Prostate gland (tissue), 2 donors: ENCODE data around the gene BET1. TPM values are rescaled to one million over a fixed set of nuclear protein-coding genes. Genes with fewer than 3 reads are reported as not detected.

Experiments used
- DNase-seq: peaks from one replicate; pipeline ENCODE4 v3.0.0-alpha.2; 2019; ENCODE audit warnings: low spot score
- H3K27ac ChIP-seq, 2 donors: fragments of 200-600 bp; sonication (generic); 2 replicates each; pipeline ENCODE4 v1.5.1; 2017 to 2019
- H3K27me3 ChIP-seq: fragments of 200-600 bp; sonication (generic); replicated peaks from 2 replicates; pipeline ENCODE4 v1.5.1; 2019; ENCODE audit not compliant: insufficient read depth
- H3K36me3 ChIP-seq, 2 donors: fragments of 200-600 bp; sonication (generic); 1 replicate in 1 of 2; 2 replicates in 1 of 2; pipeline versions ENCODE4 v1.5.1 to v1.8.1; 2017 to 2019
- H3K4me1 ChIP-seq: fragments of 200-600 bp; sonication (generic); replicated peaks from 2 replicates; pipeline ENCODE4 v1.5.1; 2019
- H3K4me3 ChIP-seq, 2 donors: fragments of 200-600 bp; sonication (generic); 2 replicates each; pipeline ENCODE4 v1.5.1; 2017 to 2019
- H3K9me3 ChIP-seq: fragments of 200-600 bp; sonication (generic); 2 replicates; pipeline ENCODE4 v1.5.1; 2017
- CTCF ChIP-seq, 4 experiments: fragments of 200-600 bp in 2 of 4; fragments of 450-650 bp in 2 of 4; sonication (generic) in 2 of 4; IDR thresholded peaks; 1 replicate in 3 of 4; 2 replicates in 1 of 4; pipeline ENCODE4 v1.5.1; 2016 to 2019; ENCODE audit warnings: antibody characterized with exemption in 4 of 4, mild to moderate bottlenecking in 2 of 4, moderate library complexity in 2 of 4
- POLR2A ChIP-seq: fragments of 450-650 bp; IDR thresholded peaks from one replicate; pipeline ENCODE4 v1.6.1; 2016; ENCODE audit warnings: antibody characterized with exemption, mild to moderate bottlenecking
- POLR2AphosphoS5 ChIP-seq: sonication (generic); formaldehyde crosslinking; IDR thresholded peaks from one replicate; pipeline ENCODE4 v1.6.1; 2017; ENCODE audit warnings: antibody characterized with exemption
- WGBS: methylation state at CpG from one replicate; pipeline ENCODE4 v1.1.5; 2018; 5-methylcytosine and 5-hydroxymethylcytosine counted together
- intact Hi-C: fragments of 100-400 bp; cut with DNase I; formaldehyde crosslinking; loops from one replicate; pipeline ENCODE4 v1.14.2; 2022
- total RNA-seq, 2 donors: library from RNA; depleted of rRNA; stranded (reverse); fragments of >200 nt; gene quantifications; one replicate each; pipeline ENCODE4 v1.1.0, GENCODE V29; 2016

BET1 gene
- total RNA-seq, 2 donors from 2014 or later = 18.0 to 25.1 TPM

GRCh38 chr7:93968911-93969620 is 35.1 kb downstream of the BET1 start:
- no peak for DNase-seq
- no peaks in the 10 kb centered on the region for H3K4me1 ChIP-seq
- no peak overlapping the region for H3K27ac ChIP-seq
- no peak for TF ChIP-seq CTCF (IDR thresholded peaks at IDR 0.05)
- no peak for TF ChIP-seq POLR2AphosphoS5
- no peak overlapping the region for H3K4me3 ChIP-seq
- no peaks in the 10 kb centered on the region for H3K9me3 ChIP-seq
- WGBS = 70% methylated on average over 2 of the region's 2 CpGs
- no peaks in the 10 kb centered on the region for H3K36me3 ChIP-seq
- intact Hi-C loops = no loop called here
- no peaks in the 10 kb centered on the region for H3K27me3 ChIP-seq

DNA sequence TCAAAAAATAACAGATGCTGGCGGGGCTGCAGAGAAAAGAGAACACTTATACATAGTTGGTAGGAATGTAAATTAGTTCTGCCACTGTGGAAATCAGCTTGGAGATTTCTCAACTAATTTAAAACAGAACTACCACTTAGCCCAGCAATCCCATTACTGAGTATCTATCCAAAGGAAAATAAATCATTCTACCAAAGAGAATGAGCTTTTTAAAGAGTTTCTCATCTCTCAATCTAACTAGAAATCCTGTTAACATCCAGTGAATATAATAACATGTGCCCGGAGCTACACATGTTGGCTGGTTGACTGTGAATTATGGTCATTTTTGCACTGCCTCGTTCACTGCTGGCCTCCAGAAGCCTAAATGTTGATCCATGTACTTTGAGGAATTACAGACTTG is 39.3 kb downstream of the BET1 start:
- WGBS = 68% methylated on average over 3 of the region's 3 CpGs
- no peaks in the 10 kb centered on the region for H3K36me3 ChIP-seq
- no peak for DNase-seq

GRCh38 chr7:93964262-93964661 is 39.9 kb downstream of the BET1 start:
- TF ChIP-seq POLR2A (no peak), POLR2AphosphoS5 (no peak)
- Histone ChIP-seq H3K27ac (no peak overlapping the region), H3K9me3 (no peaks in the 10 kb centered on the region), H3K4me1 (no peaks in the 10 kb centered on the region), H3K36me3 (no peaks in the 10 kb centered on the region), H3K4me3 (no peak overlapping the region), H3K27me3 (no peaks in the 10 kb centered on the region)
- intact Hi-C loops = no loop called here
- DNase-seq = no peak
- 95% methylated on average over 5 of the region's 5 CpGs for WGBS

More for the DNA sequence above, 39.3 kb downstream of the BET1 start:
- intact Hi-C loops = no loop called here
- Histone ChIP-seq H3K27me3 (no peaks in the 10 kb centered on the region), H3K4me1 (no peaks in the 10 kb centered on the region), H3K4me3 (no peak overlapping the region), H3K9me3 (no peaks in the 10 kb centered on the region), H3K27ac (no peak overlapping the region)
- TF ChIP-seq CTCF (IDR thresholded peaks at IDR 0.05) (no peak), POLR2AphosphoS5 (no peak), POLR2A (no peak)

DNA sequence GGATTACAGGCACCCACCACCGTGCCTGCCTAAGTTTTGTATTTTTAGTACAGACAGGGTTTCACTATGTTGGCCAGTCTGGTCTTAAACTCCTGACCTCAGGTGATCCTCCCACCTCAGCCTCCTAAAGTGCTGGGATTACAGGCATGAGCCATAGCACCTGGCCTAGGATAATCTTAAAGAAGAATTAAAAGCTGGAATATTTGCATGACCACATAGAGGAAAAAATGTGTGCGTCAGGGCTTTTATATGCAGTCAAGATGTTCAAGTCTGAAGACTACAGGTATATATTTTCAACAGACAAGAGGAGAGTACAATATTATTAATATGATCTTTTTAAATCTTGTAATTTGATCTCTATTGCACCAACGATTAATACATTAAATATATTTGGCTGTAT is 43.2 kb downstream of the BET1 start:
- no peak for DNase-seq
- Histone ChIP-seq H3K4me3 (no peak overlapping the region), H3K27ac (no peak overlapping the region), H3K4me1 (no peaks in the 10 kb centered on the region), H3K27me3 (no peaks in the 10 kb centered on the region), H3K9me3 (no peaks in the 10 kb centered on the region), H3K36me3 (no peaks in the 10 kb centered on the region)
- intact Hi-C loops = no loop called here
- TF ChIP-seq POLR2AphosphoS5 (no peak), POLR2A (no peak), CTCF (IDR thresholded peaks at IDR 0.05) (no peak)
- 90% methylated on average over 3 of the region's 3 CpGs for WGBS

GRCh38 chr7:93958651-93959050 is 45.5 kb downstream of the BET1 start:
- H3K27me3 ChIP-seq = no peaks in the 10 kb centered on the region
- no peaks in the 10 kb centered on the region for H3K4me1 ChIP-seq
- 76% methylated on average over 3 of the region's 3 CpGs for whole genome bisulfite sequencing
- no peak overlapping the region for H3K4me3 ChIP-seq
- no peak for DNase-seq
- no peaks in the 10 kb centered on the region for H3K9me3 ChIP-seq
- no peak overlapping the region for H3K27ac ChIP-seq
- H3K36me3 ChIP-seq = no peaks in the 10 kb centered on the region
- intact Hi-C loops = no loop called here
- TF ChIP-seq POLR2A = no peak
- no peak for TF ChIP-seq POLR2AphosphoS5
- no peak for TF ChIP-seq CTCF (IDR thresholded peaks at IDR 0.05)
